Lung (tissue), 12 donors: ENCODE results near the gene C15orf39. TPM values are rescaled to one million over a fixed set of nuclear protein-coding genes. Genes with fewer than 3 reads are reported as not detected.

Experiments
- ATAC-seq: fragments of 200-7000 bp; cut with Tn5 transposase; one replicate; pipeline ENCODE4 v1.9.1; 2020; ENCODE audit warnings: moderate number of reproducible peaks; ENCODE audit not compliant: insufficient read depth, low FRiP score
- DNase-seq, 3 donors: peaks; one replicate each; pipeline ENCODE4 v3.0.0-alpha.2; 2013 to 2017
- H3K27ac ChIP-seq, 2 donors: one replicate each; pipeline ENCODE4 v1.5.1; 2013; ENCODE audit warnings: mild to moderate bottlenecking in 2 of 2, moderate library complexity in 2 of 2, control low read depth in 1 of 2, inconsistent platforms in 1 of 2, low read depth in 1 of 2, low read length in 1 of 2
- H3K27me3 ChIP-seq, 3 donors: one replicate each; pipeline ENCODE4 v1.5.1; 2013; ENCODE audit warnings: low read length in 2 of 3; ENCODE audit not compliant: control insufficient read depth in 3 of 3, insufficient read depth in 3 of 3
- H3K36me3 ChIP-seq, 4 donors: one replicate each; pipeline ENCODE4 v1.5.1; 2013; ENCODE audit warnings: low read length in 4 of 4, mild to moderate bottlenecking in 1 of 4, moderate library complexity in 1 of 4; ENCODE audit not compliant: control insufficient read depth in 4 of 4, insufficient read depth in 4 of 4
- H3K4me1 ChIP-seq, 5 donors: one replicate each; pipeline ENCODE4 v1.5.1; 2013; ENCODE audit warnings: low read length in 5 of 5, mild to moderate bottlenecking in 2 of 5, moderate library complexity in 1 of 5; ENCODE audit not compliant: control insufficient read depth in 5 of 5, insufficient read depth in 5 of 5
- H3K4me3 ChIP-seq: one replicate; pipeline ENCODE4 v1.5.1; 2013; ENCODE audit warnings: mild to moderate bottlenecking, control low read depth, moderate library complexity
- H3K9ac ChIP-seq, 2 donors: one replicate each; pipeline ENCODE4 v1.5.1; 2013; ENCODE audit warnings: low read length in 2 of 2, control low read depth in 1 of 2; ENCODE audit not compliant: insufficient read depth in 1 of 2
- H3K9me3 ChIP-seq, 4 donors: one replicate each; pipeline ENCODE4 v1.5.1; 2013; ENCODE audit warnings: low read length in 3 of 4, mild to moderate bottlenecking in 1 of 4, moderate library complexity in 1 of 4; ENCODE audit not compliant: control insufficient read depth in 4 of 4, insufficient read depth in 3 of 4
- CTCF ChIP-seq: IDR thresholded peaks from 2 replicates; pipeline ENCODE4 v1.5.1; 2012; ENCODE audit warnings: mild to moderate bottlenecking; ENCODE audit errors: control extremely low read depth, extremely low read depth
- WGBS, 2 donors: extraction: QIAGEN DNeasy Blood & Tissue Kit; methylation state at CpG; one replicate each; pipeline ENCODE4 v1.1.7; 2013; 5-methylcytosine and 5-hydroxymethylcytosine counted together
- polyA plus RNA-seq, 2 donors: library from polyadenylated mRNA; stranded (reverse); fragments of 200-250 nt; gene quantifications; one replicate each; pipeline ENCODE4 v1.2.1, GENCODE V29; 2013
- total RNA-seq, 2 donors: library from RNA; depleted of rRNA in 1 of 2; stranded (reverse); fragments of >200 nt in 1 of 2; gene quantifications; one replicate each; pipeline ENCODE4 v1.2.1, GENCODE V29; 2014 to 2021
- donor health status: control.
- donor health status: control.
- donor health status: Bipolar disorder and iron deficiency.
- donor health status: healthy.
- donor health status: DM: yes; HTN: yes; CAD: no.

The C15orf39 gene
- total and polyA plus RNA-seq, 4 donors: 13.1 to 57.7 (median 25.6) TPM

DNA sequence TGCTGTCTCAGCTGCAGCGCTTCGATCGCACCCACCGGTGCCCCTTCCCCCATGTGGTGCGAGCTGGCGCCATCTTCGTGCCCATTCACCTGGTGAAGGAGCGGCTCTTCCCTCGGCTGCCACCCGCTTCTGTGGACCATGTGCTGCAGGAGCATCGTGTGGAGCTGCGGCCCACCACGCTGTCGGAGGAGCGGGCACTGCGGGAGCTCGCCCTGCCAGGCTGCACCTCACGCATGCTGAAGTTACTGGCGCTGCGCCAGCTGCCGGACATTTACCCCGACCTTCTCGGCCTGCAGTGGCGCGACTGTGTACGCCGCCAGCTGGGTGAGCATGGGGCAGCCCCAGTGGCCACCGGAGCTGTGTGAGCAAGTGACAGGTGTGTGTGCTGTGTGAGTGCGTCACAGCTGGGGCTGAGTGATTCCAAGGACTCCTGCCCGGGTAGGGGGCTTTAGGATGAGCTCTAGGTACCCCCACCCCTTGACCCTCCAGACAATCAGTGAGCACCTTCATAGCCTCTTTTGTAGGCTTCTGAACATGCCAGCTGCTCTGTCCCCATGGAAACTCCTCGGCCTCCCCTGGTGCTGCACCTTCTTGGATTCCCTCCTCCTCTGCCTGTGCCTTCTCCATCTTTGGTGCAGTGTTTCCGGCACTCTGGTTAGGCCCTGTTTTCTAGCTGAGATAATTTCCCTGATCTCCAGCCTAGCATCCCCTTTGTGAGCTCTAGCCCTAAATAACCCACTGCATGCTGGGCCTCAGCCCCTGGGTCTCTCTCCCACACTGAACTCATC lies 7.0 kb downstream of the C15orf39 start:
- no peak for TF ChIP-seq CTCF
- H3K27me3 ChIP-seq: no peaks in the 10 kb centered on the region
- peaks cover 6 to 79% (median 27%) of the 10 kb centered on the region in 4 donors for H3K36me3 ChIP-seq
- no peaks in the 10 kb centered on the region for H3K9me3 ChIP-seq
- WGBS, 2 donors: 88 to 90% methylated on average over 31 to 32 of the region's 32 CpGs
- no peak overlapping the region for H3K27ac ChIP-seq
- ATAC-seq (no peak), DNase-seq (no peak)
- no peak overlapping the region for H3K4me3 ChIP-seq
- H3K4me1 ChIP-seq: peaks cover 0 to 10% (median 2%) of the 10 kb centered on the region in 5 donors
- no peak overlapping the region for H3K9ac ChIP-seq

- Histone ChIP-seq H3K4me3 (no peak overlapping the region), H3K27me3 (no peaks in the 10 kb centered on the region), H3K4me1 (peaks cover 0 to 8% (median 0%) of the 10 kb centered on the region in 5 donors), H3K36me3 (peaks cover 6 to 84% (median 27%) of the 10 kb centered on the region in 4 donors), H3K9me3 (no peaks in the 10 kb centered on the region), H3K27ac (no peak overlapping the region), H3K9ac (no peak overlapping the region)
- WGBS, 2 donors: 58 to 78% methylated on average over 8 of the region's 8 CpGs
- no peak for ATAC-seq
- no peak for DNase-seq
- TF ChIP-seq CTCF: no peak
Observed at GRCh38 chr15:75209289-75209676, 7.6 kb downstream of the C15orf39 start.

GRCh38 chr15:75210811-75211230 lies 9.1 kb downstream of the C15orf39 start:
- no peak for DNase-seq
- H3K27me3 ChIP-seq: no peaks in the 10 kb centered on the region
- WGBS, 2 donors: 48 to 73% methylated on average over 7 of the region's 7 CpGs
- no peaks in the 10 kb centered on the region for H3K9me3 ChIP-seq
- ATAC-seq: no peak
- H3K36me3 ChIP-seq: peaks cover 6 to 85% (median 27%) of the 10 kb centered on the region in 4 donors
- no peak overlapping the region for H3K9ac ChIP-seq
- H3K4me3 ChIP-seq: no peak overlapping the region
- TF ChIP-seq CTCF: no peak
- no peak overlapping the region for H3K27ac ChIP-seq
- peaks cover 0 to 6% (median 0%) of the 10 kb centered on the region in 5 donors for H3K4me1 ChIP-seq
